HG03108 (cell line): ENCODE data around the gene ZFP36L2.

Experiments
- ATAC-seq: cut with Tn5 transposase; IDR thresholded peaks from one replicate; pipeline ENCODE4 v1.9.1; 2021; ENCODE audit warnings: moderate library complexity; ENCODE audit not compliant: unreplicated experiment

ZFP36L2 gene

DNA sequence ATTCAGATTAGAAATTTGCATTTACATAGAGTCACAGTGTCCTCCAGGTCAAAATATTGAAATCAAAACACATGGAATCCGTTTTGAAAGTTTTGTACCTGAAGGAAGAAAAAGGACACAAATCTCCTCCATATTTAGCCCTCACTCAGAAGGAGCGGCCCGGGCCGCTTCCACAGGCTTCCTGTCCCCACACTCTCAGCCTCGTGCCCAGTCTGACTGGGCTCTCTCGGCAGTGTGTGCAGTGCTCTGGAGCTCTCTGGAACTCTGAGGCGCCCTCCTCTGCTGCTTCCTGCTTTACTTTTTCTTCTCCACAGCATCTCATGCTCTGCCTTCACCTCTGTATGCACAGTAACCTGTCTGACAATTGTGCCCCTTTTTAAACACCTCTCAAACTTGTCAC is 22.2 kb upstream of the ZFP36L2 start:
- no peak for ATAC-seq

- no peak for ATAC-seq
Measured at GRCh38 chr2:43246641-43247040, 20.2 kb upstream of the ZFP36L2 start.

GRCh38 chr2:43241558-43241957 is 15.2 kb upstream of the ZFP36L2 start:
- no peak for ATAC-seq

DNA sequence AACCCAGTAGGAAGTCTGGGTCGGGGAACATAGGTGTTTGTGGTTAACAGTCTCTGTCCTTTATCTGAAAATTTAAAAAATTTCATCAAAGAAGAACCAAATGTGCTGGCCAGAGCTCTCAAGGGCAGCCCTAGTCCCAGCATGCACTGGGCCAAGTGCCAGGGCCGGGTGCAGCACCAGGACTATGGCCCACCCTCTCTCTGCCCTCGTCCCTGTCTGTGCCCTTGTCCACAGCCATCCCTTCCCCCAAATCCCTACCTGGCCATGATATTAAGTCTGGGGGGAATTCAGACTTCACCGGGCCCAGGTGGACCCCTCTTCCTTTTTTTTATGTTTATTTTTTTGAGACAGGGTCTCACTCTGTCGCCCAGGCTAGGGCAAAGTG is 14.4 kb upstream of the ZFP36L2 start:
- no peak for ATAC-seq

GRCh38 chr2:43239981-43240765 is 13.8 kb upstream of the ZFP36L2 start:
- ATAC-seq, result peak; percentile 62

DNA sequence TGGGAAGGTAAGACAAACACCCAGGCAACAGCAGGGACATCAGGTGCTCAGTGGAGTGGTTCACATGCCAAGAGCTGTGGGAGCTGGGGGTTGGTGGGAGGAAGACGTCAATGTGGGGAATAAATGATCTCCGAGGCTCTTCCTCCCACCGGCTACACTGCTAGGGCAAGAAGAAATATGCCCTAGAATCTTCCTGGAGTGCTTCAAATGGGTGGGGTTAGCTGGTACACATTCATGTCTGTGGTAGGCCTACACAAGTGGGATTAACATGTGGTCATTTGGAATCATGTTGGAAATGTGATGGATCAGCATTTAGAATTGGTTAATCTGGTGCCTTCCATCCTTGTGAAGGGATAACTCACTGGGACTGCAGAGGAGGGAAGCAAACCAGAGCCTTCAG is 12.4 kb upstream of the ZFP36L2 start:
- ATAC-seq, result no peak

DNA sequence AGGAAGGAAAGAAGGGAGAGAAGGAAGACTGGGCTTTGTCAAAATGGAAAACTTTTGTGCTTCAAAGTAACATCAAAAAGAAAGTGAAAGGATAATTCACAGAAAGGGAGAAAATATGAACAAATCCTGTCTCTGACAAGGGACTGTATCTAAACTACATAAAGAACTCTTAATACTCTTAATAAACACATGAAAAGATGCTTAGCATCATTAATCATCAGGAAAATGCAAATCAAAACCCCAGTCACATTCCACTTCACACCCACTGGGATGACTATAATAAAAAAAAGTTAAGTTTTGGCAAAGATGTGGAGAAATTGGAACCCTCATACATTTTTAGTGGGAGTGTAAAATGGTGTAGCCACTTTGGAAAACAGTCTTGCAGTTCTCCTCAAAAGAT is 11.8 kb upstream of the ZFP36L2 start:
- no peak for ATAC-seq

DNA sequence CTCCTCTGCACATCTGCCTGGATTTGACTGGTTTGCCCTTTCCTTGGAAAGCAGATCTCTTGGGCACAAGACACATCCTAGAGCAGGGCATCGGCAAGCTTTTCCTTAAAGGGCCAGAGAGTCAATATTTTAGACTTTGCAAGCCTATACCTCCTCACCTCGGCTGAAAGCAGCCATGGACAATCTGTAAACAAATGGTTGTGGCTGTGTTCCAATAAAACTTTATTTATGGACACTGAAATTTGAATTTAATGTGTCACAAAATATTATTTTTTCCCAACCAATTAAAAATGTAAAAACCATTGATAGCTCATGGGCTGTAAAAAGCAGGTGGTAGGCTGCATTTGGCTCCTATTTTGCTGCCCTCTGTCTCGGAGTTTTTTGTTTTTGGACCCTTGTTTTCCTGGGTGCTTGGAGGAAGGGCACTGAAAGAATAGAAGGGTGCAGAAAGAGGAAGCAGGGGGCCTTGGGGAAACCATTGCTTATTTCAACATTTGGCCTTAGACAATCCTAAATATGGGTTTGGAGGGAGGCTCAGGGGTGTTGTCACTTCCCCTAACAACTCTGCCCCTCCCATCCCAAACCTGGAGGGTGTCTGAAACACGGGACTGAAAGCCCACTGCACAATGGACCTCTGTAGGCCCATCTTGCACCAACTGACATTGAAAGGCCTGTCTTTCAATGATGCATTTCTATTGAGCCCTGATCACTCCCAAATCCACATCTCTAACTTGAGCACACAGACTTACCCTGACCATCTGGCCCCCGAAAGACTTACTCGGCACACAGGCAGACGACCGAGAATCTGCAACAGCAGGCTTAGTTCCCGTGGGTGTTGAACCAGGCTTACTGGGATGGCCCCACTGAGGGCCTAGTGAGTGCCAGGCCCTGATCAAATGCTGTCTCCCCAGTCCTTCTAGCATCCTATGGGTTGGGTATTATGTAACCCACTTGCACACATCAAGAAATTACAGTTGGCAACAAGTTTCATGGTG is 7.1 kb upstream of the ZFP36L2 start:
- no peak for ATAC-seq

DNA sequence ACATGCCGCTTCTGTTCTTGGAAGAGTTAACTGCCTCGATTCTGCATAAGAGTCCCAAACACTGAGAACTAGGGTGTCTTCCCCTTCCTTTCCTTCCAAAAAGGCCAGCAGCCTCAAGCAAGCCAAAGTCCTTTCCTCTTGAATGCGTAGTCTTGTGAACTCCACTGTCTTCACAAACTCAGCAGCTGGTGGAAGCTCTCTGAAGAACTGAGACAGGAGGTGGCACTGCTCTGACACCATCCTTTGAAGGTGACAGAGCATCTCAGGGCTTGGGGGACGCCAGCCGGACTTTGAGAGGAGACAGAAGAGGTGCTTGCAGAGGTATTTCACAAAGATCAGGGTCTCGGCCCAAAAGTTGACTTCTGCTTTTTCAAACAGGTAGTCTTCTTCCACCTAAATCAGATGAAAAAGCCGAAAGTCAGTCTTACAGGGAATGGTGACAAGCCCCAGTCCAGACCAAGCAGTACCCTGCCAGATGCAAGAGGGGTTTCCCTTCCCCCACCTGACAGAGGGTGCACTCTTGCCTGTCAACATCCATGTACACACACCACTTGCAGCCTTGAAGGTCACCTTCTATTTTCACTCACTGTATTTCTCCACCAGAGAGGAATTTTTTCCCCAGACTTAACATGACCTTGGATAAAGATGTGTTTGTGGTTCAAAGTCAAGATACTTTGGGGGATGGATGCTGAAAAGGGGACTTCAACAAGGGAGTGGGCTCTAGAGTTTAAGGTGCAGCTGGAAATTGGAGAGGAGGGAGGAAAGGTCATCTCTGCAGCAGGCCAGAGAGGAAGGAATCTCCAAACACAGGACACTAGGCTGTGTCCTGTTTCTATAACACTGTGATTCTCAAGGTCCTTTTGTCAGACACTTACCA is 4.8 kb upstream of the ZFP36L2 start:
- ATAC-seq, result no peak

DNA sequence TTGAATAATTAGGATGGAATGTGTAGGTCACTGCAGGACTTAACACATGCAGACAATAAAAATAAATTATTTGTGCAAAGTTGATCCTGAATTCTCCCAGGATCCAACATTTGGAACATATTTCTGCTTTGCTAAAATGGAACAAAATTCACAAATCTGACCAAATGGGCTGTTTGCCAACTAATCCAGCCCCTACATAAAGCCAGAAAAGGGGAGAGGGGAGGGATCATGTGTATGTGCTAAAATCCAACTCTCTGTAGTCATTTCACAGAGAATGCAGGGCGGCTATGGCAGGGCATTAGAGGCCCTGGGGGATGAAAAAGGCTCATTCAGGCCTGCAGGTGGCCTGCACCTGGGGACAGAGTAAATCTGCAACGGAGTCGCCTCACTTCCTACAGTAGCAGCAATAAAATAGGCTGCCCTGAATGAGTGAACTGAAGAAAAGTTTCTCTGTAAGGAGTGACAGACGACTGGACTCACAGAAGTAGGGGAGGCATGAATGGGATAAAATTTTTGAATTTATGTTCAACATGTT is 4.0 kb upstream of the ZFP36L2 start:
- no peak for ATAC-seq

DNA sequence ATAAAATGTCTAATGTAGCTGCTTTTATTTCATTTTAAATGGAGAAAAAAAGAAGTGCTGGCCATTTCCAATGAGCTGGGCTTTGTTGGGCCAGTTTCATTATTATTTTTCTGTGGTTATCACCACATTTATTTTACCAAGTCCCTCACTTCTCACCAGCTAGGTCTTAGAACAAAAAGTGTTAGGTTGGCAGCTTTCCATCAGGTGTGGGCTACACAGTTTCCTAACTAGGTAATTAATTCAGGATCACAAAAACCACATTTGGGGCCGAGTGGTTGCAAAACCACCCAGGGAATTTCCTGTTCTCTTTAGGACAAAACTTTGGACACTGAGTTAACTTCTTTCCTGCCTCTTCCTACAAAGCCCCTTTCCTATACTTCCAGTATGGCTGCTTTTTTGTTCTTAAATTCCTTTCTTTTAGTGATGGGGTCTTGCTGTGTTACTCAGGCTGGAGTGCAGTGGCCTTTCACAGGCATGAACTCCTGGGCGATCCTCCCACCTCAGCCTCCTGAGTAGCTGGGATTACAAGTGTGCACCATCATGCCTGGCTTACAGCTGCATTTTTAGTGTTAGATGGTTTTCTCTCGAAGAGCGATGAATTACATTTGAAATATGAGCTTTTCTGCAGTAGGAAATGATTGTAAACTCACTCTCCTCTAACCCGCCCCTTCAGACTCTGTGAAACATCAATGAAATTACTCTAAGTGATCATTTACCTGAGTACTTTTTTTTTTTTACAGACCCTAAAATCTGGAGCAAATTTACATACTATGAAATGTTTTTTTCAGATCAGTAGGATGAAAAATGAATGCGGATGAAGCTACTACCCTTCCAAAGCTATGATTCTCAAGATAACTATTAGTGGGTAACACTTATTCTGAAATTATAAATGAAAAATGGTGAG is 2.6 kb upstream of the ZFP36L2 start:
- no peak for ATAC-seq

DNA sequence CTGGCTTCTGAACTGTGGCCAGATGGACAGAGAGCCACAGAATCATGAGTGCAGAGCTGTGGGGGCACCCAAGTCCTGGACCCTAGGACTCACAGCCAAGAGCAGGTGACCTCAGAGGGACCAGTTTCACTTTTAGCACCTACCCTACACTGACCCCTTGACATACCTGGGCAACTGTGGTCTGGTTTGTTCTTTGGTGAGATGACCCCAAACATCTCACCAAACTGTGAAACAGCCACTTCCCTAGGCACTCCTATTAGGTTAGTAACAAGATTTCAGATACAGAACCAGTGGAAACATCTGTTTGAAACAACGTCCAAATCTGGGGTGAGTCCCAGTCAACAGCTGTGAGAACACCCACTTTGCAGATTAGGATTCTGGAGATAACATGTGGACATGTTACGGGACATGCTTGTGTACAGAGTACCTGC is 1.9 kb upstream of the ZFP36L2 start:
- ATAC-seq, result no peak

DNA sequence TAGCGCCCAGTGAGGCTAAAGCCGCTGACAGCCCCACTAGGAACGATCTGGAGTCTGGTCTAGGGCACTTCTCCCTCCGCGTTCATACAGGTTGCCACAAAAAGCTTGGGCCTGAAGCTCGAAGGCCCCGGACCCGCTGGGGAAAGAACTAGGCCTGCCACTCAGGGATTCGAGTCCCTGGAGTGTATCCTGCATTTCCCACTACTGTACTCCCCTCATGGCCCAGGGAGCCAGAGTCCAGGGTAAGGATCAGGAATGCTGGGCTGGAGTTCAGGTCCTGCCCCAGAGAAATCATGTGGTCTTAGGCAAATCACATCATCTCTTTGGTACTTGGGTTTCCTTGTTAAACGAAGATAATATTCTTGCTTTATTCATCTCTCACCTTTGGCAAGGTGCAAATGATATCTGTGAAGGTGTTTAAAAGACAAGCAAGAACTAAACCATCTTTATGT is 1.4 kb upstream of the ZFP36L2 start:
- ATAC-seq, result no peak

DNA sequence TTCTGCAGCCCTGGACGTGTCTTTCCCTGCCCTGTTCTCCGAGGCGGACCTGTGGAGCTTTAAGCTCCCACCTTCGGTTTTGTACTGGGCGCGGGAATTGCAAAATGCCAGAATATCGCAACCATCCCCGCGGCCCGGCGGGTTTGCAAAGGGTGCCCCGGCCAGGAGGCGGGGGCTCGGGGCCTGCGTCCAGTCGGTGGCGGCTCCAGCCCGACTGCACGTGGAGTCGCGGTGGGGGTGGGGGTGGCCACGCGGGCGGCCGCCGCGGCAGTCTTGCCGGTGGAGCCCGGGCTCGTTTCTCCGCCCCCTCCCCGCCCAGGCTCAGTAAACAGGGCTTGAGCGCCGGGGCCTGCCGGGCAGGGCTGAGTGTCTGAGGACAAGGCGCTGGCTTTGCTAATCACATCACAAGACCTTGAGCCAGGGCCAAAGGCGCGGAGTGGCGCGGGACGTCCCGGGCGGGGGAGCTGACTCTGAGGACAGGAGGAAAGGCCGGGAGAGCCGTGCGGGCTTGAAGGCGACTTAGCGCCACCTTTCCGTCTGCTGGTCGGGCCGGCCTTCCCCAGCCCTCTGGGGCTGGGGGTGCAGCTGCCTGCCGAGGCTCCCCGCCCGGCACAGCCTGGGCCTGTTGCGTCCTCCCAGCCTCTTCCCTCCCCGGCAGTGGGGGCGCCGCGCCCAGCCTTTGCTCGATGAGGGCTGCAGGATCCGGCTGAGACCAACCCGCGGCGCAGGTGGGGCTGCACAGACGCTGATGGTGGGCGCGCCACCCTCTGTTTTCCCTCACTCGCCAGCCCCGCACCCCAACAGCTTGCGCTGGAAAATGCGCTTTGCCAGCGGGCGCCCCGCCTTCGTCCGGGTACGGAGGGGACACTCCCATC is 786 bp upstream of the ZFP36L2 start:
- no peak for ATAC-seq

- peak; percentile 27 for ATAC-seq
Measured at GRCh38 chr2:43225788-43226557, 433 bp downstream of the ZFP36L2 start.

DNA sequence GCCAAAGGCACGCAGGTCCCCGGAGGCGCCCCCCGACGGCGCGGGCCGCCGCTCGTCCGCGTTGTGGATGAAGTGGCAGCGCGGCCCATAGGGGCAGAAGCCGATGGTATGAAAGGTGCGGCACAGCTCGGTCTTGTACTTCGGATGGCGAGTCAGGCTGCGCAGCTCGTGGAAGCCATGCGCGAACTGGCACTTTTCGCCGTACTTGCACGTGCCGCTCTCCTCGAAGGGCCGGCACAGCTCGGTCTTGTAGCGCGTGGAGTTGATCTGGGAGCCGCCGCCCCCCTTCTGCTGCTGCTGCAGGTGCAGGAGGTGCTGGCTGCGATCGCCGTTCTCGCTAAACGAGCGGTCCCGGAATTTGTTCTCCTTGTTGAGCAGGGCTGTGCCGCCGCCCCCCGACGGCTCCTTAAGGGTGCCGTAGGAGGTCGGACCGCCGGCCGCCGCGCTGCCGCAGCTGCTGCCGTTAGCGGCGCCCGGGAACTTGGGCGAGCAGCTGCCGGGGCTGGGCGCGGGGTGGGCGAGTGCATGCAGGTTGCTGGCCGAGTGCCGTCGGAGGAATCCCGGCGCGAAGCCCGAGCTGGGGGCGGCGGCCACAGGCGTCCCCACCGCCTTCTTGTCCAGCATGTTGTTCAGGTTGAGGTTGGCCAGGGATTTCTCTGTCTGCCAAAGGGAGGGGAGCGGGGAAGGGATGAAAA is 1.2 kb downstream of the ZFP36L2 start:
- ATAC-seq, result no peak

- ATAC-seq, result no peak
Measured at GRCh38 chr2:43224571-43225092, 1.8 kb downstream of the ZFP36L2 start.
